Lower leg skin (tissue), 4 donors: ENCODE data around the gene TRAPPC12. TPM values are rescaled to one million over a fixed set of nuclear protein-coding genes. Genes with fewer than 3 reads are reported as not detected.

Source experiments
- DNase-seq, 2 donors: peaks; one replicate each; pipeline ENCODE4 v3.0.0-alpha.2; 2019; ENCODE audit warnings: low spot score in 2 of 2
- H3K4me3 ChIP-seq: fragments of 200-600 bp; sonication (generic); 2 replicates; pipeline ENCODE4 v1.5.1; 2017; ENCODE audit warnings: mild to moderate bottlenecking, low read depth; ENCODE audit not compliant: poor library complexity, severe bottlenecking
- POLR2A ChIP-seq, 2 donors: fragments of 450-650 bp; IDR thresholded peaks; one replicate each; pipeline ENCODE4 v1.6.1; 2016 to 2017; ENCODE audit warnings: antibody characterized with exemption in 2 of 2, mild to moderate bottlenecking in 1 of 2, moderate library complexity in 1 of 2
- WGBS, 2 donors: methylation state at CpG; one replicate each; pipeline ENCODE4 v1.1.5; 2018; 5-methylcytosine and 5-hydroxymethylcytosine counted together
- intact Hi-C: fragments of 100-400 bp; cut with DNase I; formaldehyde crosslinking; loops from one replicate; pipeline ENCODE4 v1.15.0; 2023; ENCODE audit warnings: low total_unique reads
- total RNA-seq, 4 donors: library from RNA; depleted of rRNA; stranded (reverse); fragments of >200 nt; gene quantifications; one replicate each; pipeline ENCODE4 v1.1.0, GENCODE V29; 2016
- TF ChIP-seq, protein P1 (sequence below), 3 donors: fragments of 450-650 bp; IDR thresholded peaks; one replicate each; pipeline ENCODE4 v1.5.1; 2016; ENCODE audit warnings: antibody characterized with exemption in 3 of 3, mild to moderate bottlenecking in 3 of 3, moderate library complexity in 2 of 3

TRAPPC12 gene
- total RNA-seq, 4 donors from 2014 or later: 79.4 to 139 (median 121) TPM

DNA sequence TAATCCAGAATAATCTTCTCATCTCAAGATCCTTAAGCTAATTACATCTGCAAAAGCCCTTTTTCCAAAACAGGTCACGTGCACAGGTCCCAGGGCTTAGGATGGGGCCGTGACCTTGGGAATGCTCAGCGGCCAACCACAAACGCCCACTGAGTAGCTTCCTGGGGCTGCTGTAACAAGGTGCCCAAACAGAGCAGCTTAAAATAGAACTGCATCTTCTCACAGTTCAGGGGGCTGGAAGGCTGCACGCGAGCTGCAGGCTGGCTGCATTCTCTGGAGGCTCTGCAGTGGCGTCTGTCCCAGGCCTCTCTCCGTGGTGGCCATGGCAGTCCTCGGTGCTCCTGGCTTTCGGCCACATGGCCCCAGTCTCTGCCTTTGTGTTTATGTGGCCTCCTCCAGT lies 107.9 kb downstream of the TRAPPC12 start:
- no peak for DNase-seq
- intact Hi-C loops: no loop called here
- no peak for TF ChIP-seq POLR2A (IDR thresholded peaks at IDR 0.05)
- TF ChIP-seq, protein P1, sequence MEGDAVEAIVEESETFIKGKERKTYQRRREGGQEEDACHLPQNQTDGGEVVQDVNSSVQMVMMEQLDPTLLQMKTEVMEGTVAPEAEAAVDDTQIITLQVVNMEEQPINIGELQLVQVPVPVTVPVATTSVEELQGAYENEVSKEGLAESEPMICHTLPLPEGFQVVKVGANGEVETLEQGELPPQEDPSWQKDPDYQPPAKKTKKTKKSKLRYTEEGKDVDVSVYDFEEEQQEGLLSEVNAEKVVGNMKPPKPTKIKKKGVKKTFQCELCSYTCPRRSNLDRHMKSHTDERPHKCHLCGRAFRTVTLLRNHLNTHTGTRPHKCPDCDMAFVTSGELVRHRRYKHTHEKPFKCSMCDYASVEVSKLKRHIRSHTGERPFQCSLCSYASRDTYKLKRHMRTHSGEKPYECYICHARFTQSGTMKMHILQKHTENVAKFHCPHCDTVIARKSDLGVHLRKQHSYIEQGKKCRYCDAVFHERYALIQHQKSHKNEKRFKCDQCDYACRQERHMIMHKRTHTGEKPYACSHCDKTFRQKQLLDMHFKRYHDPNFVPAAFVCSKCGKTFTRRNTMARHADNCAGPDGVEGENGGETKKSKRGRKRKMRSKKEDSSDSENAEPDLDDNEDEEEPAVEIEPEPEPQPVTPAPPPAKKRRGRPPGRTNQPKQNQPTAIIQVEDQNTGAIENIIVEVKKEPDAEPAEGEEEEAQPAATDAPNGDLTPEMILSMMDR (IDR thresholded peaks at IDR 0.05): no peak
- 66 to 69% methylated on average over 10 of the region's 10 CpGs for WGBS, 2 donors
- no peak overlapping the region for H3K4me3 ChIP-seq

DNA sequence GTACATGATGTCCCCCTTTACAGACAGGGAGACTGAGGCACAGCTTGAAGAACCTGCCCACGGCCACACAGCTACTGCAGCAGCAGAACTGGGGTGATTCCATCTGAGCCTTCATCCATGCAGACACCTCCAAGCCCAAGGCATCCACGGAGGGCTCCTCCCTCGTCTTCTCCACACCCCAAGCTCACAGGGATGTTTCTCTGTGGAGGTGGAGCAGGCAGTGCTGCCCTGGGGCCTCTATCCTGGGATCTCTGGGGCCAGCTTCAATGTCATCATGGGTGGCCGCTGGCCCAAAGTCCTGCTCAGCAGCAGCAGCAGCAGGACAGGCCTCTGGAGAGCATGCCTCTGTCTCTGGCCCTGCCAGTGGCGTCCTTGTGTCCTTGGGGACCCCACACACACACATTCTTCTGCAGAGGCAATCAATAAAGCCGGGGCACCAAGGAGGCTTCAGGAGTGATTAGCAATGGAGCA lies 108.6 kb downstream of the TRAPPC12 start:
- intact Hi-C loops: no loop called here
- TF ChIP-seq POLR2A (IDR thresholded peaks at IDR 0.05): no peak
- 68 to 82% methylated on average over 4 to 5 of the region's 6 CpGs for WGBS, 2 donors
- no peak overlapping the region for H3K4me3 ChIP-seq
- peak in 1 of 2 donors; percentile 58 for DNase-seq

DNA sequence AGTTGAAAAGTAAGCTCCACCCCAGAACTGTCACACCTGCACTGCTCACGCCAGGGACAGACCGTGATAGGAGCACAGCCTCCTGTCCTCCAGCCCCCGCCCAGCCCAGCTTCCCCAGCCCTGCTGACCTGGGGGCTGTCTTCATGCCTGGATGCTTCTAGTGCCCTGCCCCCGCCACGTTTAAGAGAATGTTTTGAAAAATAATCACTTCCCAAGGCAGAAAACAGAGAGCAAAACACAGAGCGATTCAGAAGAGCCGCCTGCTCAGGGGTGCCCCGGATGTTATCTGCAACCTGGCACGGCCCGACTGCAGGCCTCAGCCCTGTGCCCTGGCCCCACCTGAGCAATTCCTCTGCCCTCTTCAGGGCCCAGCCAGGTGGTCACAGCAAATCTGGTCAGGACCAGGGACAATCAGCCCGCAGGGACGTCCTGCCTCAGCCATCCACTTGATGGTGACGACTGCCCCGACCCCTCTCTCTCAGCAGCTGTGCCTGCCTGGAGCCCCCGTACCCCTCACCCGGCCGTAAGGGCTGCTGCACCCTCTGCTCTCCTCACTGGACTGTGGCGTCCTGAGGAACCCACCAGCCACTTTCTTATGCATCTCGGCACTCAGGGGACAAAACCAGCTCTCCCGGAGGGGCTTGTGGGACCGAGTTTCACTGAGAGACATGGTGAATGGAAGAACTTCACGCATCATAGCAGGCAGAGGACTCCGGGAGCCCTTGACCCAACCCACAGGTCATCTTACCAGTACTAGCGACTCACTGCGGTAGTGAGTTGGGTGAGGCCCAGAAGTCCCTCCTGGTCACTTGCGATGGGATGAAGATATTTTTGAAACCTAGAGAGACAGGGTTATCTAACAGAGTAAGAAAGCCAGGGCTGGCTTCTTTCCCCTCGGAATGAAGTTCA lies 109.6 kb downstream of the TRAPPC12 start:
- H3K4me3 ChIP-seq: no peak overlapping the region
- DNase-seq: peak in 1 of 2 donors; percentile 67
- WGBS, 2 donors: 70 to 72% methylated on average over 27 of the region's 27 CpGs
- intact Hi-C loops: no loop called here
- TF ChIP-seq, protein P1 (IDR thresholded peaks at IDR 0.05): no peak
- no peak for TF ChIP-seq POLR2A (IDR thresholded peaks at IDR 0.05)

DNA sequence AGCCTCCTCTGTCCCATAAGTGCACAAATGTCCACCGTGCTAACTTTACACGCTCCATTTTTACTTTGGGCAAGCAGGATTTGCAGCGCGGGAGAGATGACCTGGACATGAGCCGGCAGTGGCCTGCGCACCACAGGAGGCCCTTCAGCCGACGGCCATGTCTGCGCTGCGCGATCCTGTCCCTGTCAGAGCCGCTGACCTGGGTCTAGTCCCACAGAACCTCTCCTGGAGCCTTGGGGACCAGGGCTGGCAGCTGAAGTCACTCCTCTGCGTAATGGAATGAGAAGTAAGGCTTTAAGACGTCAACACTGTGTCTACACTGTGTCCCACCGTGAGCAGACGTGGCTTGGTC lies 110.2 kb downstream of the TRAPPC12 start:
- intact Hi-C loops: no loop called here
- no peak for TF ChIP-seq POLR2A (IDR thresholded peaks at IDR 0.05)
- TF ChIP-seq, protein P1 (IDR thresholded peaks at IDR 0.05): no peak
- no peak overlapping the region for H3K4me3 ChIP-seq
- WGBS, 2 donors: 90 to 92% methylated on average over 16 of the region's 16 CpGs
- peak in 1 of 2 donors; percentile 82 for DNase-seq

DNA sequence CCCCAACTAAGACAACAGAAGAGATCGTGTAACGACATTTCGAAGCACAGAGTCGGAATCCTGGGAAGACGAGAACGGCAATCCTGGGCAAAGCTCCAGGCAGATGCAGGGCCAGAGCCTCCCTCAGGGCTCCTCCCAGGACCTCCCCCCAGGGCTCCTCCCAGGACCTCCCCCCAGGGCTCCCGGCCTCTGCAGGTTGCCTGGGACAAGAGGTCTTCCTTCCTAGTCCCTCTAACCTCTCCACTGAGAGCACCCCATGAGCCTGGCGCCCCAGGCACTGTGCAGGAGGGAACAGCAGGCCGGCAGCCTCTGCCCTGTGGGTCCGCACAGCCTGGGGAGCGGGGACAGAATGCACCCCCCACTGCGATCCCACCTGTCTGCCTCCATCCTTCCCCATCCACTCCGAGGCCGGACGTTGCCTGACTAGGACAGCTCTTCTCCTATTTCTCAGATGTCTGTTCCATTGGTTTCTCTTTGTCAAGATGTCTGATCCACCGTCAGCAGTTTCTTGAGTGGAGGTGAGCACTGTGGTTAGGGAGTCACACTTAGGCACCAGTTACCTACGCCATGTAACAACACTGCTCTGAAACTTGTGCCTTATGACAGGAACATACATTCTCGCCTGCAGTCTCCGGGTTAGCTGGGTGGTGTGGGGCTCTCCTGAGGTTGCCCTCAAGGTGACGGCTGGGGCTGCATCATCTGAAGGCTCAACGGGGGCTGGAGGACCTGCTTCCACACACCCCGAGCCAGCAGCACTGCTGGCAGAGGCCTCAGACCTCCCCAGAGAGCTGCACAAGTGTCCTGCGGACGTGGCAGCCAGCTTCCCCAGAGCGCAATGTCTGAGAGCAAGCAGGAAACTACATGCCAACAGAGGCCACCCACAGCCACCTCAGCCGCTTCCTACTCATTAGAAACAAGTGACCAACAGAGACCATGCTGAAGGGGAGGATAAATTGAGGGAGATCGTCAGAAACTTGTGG lies 111.0 kb downstream of the TRAPPC12 start:
- intact Hi-C loops: no loop called here
- H3K4me3 ChIP-seq: no peak overlapping the region
- peak in 1 of 2 donors; percentile 76 for DNase-seq
- WGBS, 2 donors: 66 to 72% methylated on average over 22 to 25 of the region's 27 CpGs
- TF ChIP-seq POLR2A (IDR thresholded peaks at IDR 0.05): no peak
- TF ChIP-seq, protein P1 (IDR thresholded peaks at IDR 0.05): no peak

DNA sequence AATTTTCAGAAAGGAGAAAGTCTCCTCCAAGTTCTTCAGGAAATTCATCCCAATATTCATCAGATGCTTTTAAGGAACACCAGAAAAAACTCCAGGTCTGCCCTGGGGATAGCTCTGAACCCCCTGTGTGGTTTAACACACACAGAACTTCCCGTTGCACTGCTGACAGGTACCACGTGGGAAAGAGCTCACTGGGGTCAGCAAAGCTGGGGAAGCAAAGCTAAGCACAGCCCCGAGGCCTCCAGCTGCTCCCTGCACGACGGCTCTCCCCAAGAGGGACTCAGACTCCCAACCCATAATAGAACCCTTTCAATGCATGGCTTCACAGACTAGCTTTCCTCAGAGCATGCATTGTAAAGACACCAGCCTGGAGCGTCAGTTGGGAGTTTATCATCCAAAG lies 111.8 kb downstream of the TRAPPC12 start:
- 26 to 42% methylated on average over 6 of the region's 6 CpGs for WGBS, 2 donors
- peak in 1 of 2 donors; percentile 29 for DNase-seq
- TF ChIP-seq POLR2A (IDR thresholded peaks at IDR 0.05): no peak
- TF ChIP-seq, protein P1 (IDR thresholded peaks at IDR 0.05): no peak
- intact Hi-C loops: no loop called here
- no peak overlapping the region for H3K4me3 ChIP-seq
